NCI-H748 (cell line): ENCODE data around the gene C18orf32.
"Not testable (repeated sequence)": the region's sequence is repeated elsewhere in the genome, so short reads cannot be mapped to it uniquely, and the experiment has no call there.

ENCODE experiments used
- DNase-seq: peaks from one replicate; lab custom pipeline; 2025; ENCODE audit not compliant: unreplicated experiment; lab: John Stamatoyannopoulos, UW

C18orf32 gene

DNA sequence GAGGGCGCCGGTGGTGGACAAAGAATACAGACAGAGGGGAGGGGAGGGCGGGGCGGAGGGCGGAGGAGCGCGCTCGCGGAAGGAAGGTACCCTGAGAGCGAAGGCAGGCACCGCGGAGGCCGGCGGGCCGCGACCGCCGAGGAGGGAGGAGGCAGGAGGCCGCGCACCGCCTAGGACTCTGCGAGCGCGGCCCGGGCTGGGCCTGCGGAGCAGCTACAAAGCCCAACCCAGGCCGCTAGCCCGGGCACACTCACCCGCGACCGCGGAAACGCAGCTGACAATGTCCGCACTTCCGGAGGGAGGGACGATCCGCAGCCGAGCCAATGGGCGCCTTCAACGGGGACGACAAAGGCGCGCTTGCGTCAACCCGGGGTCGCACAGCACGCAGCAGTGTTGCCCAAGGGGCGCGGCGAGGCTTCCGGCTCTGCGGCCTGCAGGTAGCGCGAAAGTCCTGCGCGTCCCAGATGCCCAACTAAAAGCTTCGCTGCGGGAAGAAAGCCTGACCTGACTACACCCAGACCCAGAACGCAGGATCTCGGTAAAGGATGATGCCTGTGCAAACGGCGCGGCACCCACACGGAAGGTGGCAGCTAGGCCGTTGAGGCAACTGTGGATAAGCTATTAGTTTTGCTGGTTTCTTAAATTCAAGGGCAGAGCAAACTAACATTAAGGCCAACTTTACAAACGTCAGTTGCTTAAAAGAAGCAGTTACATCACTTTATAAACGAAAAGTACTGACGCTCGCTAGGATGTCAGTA lies at the start of gene C18orf32:
Gene C18orf32, minus strand, starts transcription at position 282 of the 758 bp plus-strand sequence. CDS start 3,486 bp downstream, outside the sequence.
- DNase-seq = peak; percentile 98

DNA sequence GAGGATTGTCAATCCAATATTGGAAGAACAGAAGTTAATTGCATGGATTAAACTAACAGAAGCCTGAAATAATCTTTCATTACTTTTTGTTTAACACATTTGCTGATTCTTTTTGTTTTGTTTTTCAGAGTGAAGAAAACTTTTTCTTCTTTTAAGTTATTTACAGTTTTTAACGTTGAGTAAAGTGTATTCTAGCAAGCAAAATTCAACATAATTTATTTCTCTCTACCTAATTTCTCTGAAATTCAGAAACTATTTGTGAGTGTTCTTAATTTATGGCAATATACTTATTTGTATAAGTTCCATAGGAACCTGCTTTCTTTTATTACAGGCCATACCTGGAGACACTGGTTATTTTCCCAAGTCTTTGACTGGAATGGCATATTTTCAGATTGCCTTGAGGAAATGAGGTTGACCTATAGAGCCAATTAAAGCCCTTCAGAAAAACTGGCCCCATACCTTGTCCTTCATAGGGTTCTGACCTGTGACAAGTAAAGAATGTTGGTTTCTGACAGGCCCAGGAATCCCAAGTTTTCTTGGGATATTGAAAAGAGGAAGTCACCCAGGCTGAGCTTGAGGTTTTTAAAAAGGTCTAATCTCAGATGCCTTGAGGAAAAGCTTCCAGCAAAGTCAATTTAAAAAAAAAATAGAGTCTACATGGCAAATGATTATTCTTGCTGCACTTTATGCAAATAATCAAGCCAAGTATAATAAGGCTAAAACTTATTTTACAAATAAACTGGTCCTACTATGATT lies 48.0 kb upstream of the C18orf32 start:
- no peak for DNase-seq

DNA sequence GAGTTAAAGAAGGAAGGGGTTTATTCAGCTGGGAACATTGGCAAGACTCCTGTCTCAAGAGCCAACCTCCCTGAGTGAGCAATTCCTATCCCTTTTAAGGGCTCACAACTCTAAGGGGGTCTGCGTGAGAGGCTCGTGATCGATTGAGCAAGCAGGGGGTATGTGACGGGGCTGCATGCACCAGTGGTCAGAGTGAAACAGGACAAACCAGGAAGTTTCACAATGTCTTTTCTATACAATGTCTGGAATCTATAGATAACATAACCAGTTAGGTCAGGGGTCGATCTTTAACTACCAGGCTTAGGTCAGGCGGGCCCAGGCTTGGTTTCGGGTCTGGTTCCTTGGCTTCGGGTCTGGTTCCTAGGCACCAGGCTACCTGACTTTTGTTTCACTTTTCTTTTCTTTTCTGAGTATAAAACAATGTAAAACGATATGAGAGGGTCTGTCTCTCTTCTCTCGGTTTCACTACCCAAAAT lies 44.7 kb upstream of the C18orf32 start:
- DNase-seq = no peak

DNA sequence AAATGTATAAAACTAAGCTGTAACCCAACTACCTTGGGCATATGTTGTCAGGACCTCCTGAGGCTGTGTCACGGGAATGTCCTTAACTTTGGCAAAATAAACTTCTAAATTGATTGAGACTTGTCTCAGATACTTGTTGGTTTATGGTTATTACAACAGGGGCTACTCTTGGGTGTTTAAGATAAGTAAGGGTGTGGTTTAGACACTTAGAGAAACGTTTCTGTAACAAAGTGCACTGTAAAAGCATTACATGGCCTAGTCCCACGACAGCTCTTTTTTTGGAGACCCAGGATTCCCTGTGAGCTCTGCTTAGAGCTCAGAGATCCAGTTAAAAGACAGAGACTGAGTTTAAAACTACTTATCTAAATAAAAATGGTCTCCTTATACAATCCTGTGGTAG lies 42.6 kb upstream of the C18orf32 start:
- no peak for DNase-seq

DNA sequence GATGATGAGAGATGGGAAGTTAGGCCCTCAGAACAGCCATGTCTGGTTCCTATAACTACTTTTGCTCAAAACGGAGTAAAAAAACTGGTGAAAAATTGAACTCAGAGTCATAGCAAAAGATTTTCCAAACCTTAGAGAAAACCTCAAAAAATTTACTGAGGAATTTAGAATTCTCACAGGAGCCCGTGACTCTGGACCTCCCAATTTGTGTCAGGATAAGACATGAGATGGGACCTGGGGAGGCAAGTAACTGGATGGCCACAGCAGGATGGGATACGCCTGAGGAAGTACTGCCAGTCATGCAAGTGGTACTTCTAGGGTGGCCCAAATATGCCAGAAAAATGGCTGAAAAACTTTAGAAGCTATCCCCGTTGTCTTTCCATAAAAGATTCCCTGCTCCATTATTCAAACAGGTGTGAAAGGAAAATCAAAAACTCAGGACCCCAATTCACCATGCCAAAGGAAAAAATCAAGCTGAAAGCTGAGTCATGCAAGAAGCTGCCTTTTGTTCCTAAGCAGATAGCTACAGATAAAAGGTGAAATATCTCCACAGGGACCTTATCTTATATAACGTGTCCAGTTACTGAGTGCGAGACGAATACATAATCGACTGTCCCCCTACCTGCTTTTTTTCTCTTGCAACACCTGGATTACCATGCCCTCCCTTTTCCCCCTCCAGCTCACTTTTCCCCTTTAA lies 40.7 kb upstream of the C18orf32 start:
- DNase-seq = no peak

DNA sequence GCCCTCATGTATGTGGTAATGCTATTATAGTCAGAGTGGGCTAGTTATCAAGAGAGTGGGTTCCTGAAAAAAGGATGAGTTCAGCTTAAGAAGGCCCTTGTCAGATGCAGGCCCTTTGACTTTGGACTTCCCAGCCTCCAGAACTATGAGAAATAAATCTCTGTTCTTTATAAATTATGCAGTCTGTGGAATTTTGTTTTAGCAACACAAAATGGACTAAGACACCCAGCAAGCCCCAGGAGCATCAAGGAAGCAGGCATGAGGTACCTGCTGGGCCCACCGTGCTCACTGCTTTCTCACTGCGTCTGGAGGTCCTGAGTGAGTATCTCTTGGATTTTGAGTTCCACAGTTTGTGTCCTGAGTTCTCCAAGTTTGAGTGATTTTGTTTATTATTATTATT lies 38.9 kb upstream of the C18orf32 start:
- DNase-seq = no peak

DNA sequence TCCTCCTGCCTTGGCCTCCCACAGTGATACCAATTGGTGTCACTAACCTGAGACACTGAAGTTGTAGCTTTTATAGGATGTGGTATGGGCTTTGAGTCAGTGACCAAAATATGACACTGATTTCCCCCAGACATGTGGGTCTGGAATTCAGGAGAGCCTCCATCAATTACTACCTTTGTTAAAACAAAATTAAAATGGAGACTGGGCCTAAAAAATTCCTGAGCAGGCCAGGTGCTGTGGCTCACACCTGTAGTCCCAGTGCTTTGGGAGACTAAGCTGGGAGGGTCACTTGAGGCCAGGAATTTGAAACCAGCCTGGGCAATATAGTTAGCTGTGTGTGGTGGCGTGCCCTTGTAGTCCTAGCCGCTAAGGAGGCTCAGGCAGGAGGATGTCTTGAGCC lies 37.9 kb upstream of the C18orf32 start:
- no peak for DNase-seq

DNA sequence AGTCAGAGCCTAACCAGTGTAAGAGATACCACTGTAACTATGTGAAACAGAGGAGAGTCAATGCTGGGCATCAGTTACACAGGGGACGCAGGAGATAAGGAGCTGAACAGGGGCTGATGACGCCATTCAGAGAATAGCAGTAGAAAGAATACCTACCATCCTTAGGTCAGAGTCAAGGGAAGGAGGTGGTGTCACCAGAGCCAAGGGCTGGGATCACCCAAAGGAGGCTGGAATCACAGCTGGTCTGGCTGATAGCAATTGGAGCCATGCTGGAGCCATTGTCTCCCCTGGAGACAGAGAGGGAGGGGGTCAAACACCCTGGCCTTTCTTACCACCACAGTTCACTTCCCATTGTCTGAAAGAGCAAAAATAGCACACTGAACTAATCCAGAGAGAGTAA lies 37.3 kb upstream of the C18orf32 start:
- no peak for DNase-seq

DNA sequence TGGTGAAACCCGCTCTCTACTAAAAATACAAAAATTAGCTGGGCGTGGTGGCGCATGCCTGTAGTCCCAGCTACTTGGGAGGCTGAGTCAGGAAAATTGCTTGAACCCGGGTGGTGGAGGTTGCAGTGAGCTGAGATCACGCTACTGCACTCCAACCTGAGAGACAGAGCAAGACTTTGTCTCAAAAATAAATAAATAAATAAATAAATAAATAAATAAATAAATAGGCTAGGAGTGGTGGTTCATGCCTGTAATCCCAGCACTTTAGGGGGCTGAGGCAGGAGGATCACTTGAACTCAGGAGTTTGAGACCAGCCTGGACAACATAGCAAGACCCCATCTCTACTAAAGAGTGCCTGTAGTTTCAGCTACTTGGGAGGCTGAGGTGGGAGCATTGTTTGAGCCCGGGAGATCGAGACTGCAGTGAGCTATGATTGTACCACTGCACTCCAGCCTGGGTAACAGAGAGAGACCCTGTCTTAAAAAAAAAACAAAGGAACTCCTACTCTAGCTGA lies 36.6 kb upstream of the C18orf32 start:
- DNase-seq = not testable (repeated sequence)

DNA sequence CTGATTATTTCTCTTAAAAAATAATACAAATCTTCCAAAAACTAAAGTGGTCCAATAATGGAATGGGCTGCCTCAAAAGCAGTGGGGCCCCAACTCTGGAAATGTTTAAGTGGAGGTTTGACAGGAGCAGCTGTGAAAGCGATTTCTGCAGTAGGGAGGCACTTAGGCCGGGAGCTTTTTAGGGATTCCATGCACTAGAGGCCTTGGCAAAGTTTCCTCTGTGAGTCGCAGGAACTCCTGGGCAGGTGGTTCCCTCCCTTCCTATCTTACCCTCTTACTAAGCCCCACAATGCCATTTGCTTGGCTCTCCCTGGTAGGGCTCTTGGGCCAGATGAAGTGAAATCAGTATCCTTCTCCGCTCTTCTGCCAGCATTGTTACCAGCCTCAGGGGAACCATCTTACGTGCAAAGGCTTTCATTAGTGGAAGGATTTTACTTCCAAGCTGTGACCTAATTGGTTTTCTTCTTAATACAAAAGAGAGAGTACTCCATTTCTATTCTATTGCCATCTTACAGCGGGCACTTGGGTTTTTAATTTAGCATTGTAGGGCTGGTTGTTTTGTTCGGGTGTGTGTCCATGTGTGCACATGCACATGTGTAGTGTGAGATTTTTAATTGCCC lies 34.3 kb upstream of the C18orf32 start:
- DNase-seq = peak; percentile 38

DNA sequence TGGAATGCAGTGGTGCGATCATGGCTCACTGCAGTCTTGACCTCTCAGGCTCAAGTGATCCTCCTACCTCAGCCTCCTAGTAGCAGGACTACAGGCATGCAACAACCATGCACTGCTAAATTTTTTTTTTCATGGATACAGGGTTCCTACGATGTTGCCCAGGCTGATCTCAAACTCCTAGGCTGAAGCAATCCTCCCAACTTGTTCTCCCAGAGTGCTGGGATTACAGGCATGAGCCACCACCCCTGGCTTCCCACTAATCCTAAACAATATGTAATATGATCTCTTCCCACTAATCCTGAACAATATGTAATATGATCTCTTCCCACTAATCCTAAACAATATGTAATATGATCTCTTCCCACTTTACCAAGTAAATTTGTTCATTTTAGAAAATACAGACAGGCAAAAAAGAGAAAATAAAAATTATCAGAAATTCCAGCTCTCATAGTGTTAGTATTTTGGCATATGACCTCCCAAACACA lies 33.7 kb upstream of the C18orf32 start:
- DNase-seq = peak; percentile 80

DNA sequence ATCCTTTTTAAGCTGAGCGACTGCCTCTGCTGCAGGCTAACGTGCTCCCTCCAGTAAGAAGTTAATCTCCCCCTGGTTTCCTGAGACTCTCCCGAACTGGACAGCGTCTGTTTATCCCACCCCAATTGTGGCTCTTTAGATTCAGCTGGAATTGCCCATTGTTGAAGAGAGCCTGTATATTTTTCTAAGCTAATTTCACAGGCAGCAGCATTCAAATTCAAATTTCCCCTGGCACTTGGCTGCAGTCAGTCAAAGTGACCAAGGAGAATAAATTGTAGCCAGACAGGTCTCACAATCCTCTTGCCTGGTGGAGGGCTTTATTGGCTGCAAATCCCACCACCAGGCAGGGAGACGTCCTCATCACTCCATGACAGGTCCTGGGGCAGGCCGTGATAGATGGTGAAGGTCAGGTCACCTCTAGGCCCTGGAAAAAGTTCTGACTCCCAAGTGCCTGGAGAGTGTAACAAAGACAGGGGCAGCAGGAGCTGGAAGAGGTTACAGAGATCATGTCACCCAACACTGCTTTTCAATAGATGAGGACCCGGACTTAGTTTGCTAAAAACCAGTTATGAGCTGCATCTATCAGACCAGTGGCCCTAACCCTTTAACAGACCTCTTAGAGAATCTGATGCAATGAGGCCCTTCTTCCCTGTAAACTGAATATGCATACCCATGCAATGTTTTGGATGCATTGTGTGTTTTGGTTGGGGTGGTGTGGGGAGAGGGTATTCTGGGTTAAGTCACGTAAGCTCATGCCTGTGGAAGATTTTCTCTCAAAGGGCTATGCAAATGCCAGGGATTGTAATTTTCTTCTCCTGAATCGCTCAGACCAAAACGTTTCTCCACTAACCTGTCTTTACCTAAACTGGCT lies 32.3 kb upstream of the C18orf32 start:
- no peak for DNase-seq

DNA sequence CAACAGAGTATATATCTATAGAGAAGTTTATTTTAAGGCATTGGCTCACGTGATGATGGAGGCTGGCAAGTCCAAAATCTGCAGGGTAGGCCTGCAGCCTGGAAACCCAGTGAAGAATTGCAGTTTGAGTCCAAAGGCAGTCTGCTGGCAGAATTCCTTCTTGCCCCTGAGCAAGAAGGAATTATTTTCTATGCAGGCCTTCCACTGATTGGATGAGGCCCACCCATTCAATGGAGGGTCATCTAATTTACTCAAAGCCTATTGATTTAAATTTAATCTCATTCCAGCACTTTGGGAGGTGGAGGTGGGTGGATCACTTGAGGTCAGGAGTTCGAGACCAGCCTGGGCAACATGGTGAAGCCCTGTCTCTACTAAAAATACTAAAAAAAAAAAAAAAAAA lies 30.4 kb upstream of the C18orf32 start:
- DNase-seq = no peak

DNA sequence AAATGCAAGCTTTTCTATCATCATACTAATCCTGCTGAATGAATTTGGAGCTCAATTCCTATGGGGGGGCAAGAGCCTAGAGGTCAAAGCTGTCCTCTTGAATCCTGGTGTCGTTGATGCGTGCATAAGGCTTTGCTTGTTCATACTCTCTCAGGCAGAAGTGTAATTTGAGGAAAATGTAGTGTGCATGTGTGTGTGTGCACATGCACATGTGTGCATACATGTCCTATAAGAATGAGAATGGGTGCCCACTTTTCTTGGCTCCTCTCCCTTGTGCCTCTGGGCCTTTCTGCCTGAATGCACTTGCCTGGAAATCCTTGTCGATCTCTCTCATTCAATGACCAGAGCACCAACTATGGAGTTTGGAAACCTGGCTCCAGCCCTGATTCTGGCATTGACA lies 28.5 kb upstream of the C18orf32 start:
- no peak for DNase-seq

DNA sequence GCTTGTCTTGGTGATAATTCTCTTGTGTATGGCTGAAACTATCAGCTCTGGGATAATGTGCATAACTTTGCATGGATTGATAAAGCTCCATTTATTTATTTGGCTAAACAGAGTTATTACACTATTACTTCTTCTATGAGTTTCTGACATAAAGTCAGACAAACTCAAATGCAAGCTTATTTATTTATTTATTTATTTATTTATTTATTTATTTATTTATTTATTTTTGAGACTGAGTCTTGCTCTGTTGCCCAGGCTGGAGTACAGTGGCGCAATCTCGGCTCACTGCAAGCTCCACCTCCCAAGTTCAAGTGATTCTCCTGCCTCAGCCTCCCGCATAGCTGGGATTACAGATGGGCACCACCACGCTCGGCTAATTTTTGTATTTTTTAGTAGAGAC lies 28.0 kb upstream of the C18orf32 start:
- DNase-seq = not testable (repeated sequence)

DNA sequence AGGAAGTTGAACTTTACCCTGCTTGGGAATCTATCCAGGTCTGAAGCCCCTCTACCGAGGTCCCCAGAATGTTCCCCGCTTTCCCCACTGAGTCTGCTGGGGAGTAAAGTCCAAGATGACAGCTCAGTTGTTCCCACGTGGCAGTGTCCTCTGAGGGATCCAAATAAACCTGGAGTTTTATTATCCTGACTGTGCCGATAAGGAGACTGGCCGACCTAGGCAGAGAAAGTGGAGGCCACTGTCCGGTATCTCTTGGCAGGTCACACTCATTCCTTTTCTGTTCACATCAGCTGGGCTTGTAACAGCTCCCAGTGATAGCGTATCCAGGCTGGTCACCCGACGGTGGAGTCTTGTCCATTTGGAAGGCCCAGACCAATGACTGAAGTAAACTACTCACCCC lies 27.5 kb upstream of the C18orf32 start:
- no peak for DNase-seq

DNA sequence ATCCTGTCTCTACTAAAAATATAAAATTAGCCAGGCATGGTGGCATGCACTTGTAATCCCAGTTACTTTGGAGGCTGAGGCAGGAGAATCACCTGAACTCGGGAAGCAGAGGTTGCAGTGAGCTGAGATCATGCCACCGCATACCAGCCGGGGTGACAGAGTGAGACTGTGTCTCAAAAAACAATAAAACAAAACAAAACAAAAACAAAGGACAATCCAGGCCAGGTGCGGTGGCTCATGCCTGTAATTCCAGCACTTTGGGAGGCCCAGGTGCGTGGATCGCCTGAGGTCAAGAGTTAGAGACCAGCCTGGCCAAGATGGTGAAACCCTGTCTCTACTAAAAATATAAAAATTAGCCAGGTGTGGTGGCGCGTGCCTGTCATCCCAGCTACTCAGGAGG lies 25.8 kb upstream of the C18orf32 start:
- DNase-seq = not testable (repeated sequence)

DNA sequence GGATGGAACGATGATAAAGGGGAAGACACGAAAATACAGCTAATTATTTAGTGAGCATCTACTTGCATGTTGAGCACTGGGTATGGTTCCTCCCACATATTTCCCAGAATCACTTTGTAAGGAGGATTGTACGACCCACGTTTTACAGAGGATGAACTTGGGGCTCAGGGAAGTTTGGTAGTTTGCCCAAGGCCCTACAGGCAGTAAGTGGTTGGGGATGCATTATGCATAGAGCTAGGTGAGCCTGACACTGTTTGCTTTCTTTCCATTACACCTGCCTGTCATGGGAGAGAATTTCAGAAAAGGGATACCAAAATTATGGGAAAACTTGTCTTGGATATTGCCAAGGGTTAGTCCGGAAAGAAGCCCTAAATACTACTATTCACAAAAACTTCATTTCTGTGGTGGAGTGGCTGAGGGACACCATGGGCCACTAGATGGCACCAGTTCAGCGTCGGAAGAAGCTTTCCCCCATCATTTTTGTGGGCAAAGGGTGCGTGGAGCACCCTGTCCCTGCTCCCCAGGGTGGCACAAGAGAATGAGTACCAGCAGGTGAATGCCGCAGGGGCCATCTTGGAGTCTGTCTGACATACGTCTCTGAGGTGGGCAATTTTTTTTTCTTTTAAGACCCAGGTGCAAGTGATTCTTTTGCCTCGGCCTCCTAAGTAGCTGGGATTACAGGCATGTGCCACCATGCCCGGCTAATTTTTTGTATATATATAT lies 23.5 kb upstream of the C18orf32 start:
- peak; percentile 73 for DNase-seq

DNA sequence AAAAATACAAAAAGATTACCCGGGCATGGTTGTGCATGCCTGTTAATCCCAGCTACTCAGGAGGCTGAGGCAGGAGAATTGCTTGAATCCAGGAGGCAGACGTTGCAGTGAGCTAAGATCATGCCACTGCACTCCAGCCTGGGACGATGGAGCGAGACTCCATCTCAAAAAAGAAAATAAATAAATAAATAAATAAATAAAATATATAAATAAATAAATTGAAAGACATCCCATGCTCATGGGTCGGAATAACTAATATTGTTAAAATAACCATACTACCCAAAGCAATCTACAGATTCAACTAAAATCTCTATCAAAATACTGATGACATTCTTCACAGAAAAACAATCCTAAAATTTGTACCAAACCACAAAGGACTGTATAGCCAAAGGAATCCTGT lies 19.4 kb upstream of the C18orf32 start:
- not testable (repeated sequence) for DNase-seq
